Measurements from ENCODE around the gene ELMO2. TPM values are rescaled to one million over a fixed set of nuclear protein-coding genes. Genes with fewer than 3 reads are reported as not detected.

Gene ELMO2
- polyA plus RNA-seq, 2 donors: 25.3 to 31.1 TPM

DNA sequence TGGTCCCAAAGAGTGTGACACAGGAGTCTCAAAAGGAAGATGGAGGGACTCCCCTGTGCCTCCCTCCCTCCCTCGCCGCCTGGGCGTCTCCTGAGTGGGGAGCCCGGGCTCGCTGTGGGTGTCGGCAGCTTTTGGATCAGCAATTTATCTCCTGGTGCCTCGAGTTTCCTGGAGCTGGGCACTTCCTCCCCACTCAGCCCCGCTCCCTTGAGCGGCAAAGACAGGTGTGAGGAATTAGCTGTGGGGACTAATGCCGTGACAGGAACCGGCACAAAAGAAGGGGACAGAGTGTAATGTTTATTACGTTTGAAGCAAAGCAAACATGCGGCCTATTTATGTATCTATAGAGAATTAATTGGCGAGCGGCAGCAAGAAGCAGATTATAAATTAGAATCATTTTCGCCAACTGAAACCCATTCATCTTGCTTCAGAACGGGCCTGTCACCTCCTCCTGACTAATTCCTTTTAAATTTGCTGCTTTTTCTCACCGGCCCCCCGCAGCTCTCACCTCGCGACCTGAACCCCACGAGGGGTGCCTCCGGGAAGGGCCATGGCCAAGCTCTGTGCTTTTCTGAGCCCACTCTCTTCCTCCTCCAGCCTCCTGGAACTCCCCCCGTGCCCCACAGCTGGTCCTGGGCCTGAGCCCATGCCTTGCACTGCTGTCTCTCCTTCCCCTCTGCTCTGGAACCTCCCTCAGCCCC, 89.3 kb downstream of the ELMO2 start:
- H3K4me3 ChIP-seq (ENCODE audit: low read depth in 1 of 2, low read length in 2 of 2): no peak overlapping the region
- H3K27ac ChIP-seq (ENCODE audit: low read depth in 2 of 2, low read length in 1 of 2): no peak overlapping the region
- no peaks in the 10 kb centered on the region for H3K36me3 ChIP-seq (ENCODE audit: control insufficient read depth in 2 of 2, insufficient read depth in 2 of 2, low read length in 1 of 2)
- H3K4me1 ChIP-seq (ENCODE audit: control insufficient read depth in 2 of 2, insufficient read depth in 2 of 2, low read length in 1 of 2): no peaks in the 10 kb centered on the region
- H3K9me3 ChIP-seq (ENCODE audit: control insufficient read depth in 2 of 2, insufficient read depth in 1 of 2, low read depth in 1 of 2, low read length in 1 of 2): no peaks in the 10 kb centered on the region
- 14 to 30% methylated on average over 24 of the region's 24 CpGs for WGBS, 2 donors
- H3K27me3 ChIP-seq (ENCODE audit: control insufficient read depth in 1 of 2, insufficient read depth in 2 of 2, low read length in 2 of 2): peaks cover 5 to 7% of the 10 kb centered on the region in 2 donors

Other genes with a start within 250 kb of the ELMO2 start
- gene CDH22, start 98.1 kb downstream of the ELMO2 start, polyA plus RNA-seq: under 1 TPM; 0.55 to 0.86 TPM
- 1 to 10 TPM in 1 of 2 donors, under 1 TPM in 1; 0.46 to 1.8 TPM for gene ZNF334, start 106.9 kb upstream of the ELMO2 start, polyA plus RNA-seq
- not detected for gene OCSTAMP, start 144.0 kb upstream of the ELMO2 start, polyA plus RNA-seq
- under 1 TPM; 0.22 to 0.45 TPM for gene SLC13A3, start 244.8 kb upstream of the ELMO2 start, polyA plus RNA-seq